SK-N-SH treated with all-trans-retinoic acid at 6 μM for 48 hours (cell line): ENCODE data around the gene ITPKB.

Source experiments
- ATAC-seq: fragments of 200-7000 bp; cut with Tn5 transposase; 3 replicates; pipeline ENCODE4 v1.9.1; 2020; ENCODE audit warnings: mild to moderate bottlenecking, moderate library complexity
- ARNTL ChIP-seq: fragments of 450-650 bp; formaldehyde crosslinking; IDR thresholded peaks from 2 replicates; pipeline ENCODE4 v1.5.0; 2020; ENCODE audit warnings: low read depth, mild to moderate bottlenecking, moderate library complexity, borderline replicate concordance
- CREB5 ChIP-seq: fragments of 250-450 bp; sonication (Bioruptor Pico); IDR thresholded peaks from 2 replicates; pipeline ENCODE4 v1.5.1; 2020; ENCODE audit warnings: low read depth, mild to moderate bottlenecking, moderate library complexity
- CSDC2 ChIP-seq: fragments of 250-450 bp; sonication (Bioruptor Pico); IDR thresholded peaks from 2 replicates; pipeline ENCODE4 v1.5.0; 2020; ENCODE audit warnings: mild to moderate bottlenecking, moderate library complexity
- GLIS3 ChIP-seq: fragments of 250-450 bp; sonication (Bioruptor Pico); IDR thresholded peaks from 2 replicates; pipeline ENCODE4 v1.5.0; 2020; ENCODE audit warnings: mild to moderate bottlenecking, moderate library complexity
- ISL1 ChIP-seq: fragments of 250-450 bp; sonication (Bioruptor Pico); IDR thresholded peaks from 2 replicates; pipeline ENCODE4 v2.1.2; 2022; ENCODE audit warnings: mild to moderate bottlenecking, moderate library complexity
- POU6F1 ChIP-seq: fragments of 250-450 bp; sonication (Bioruptor Pico); IDR thresholded peaks from 2 replicates; pipeline ENCODE4 v1.8.0; 2021; ENCODE audit warnings: low read depth, mild to moderate bottlenecking, moderate library complexity, borderline replicate concordance
- PPARA ChIP-seq: fragments of 250-450 bp; sonication (Bioruptor Pico); IDR thresholded peaks from 2 replicates; pipeline ENCODE4 v1.5.0; 2020; ENCODE audit warnings: mild to moderate bottlenecking, borderline replicate concordance
- RARB ChIP-seq: fragments of 250-450 bp; sonication (Bioruptor Pico); IDR thresholded peaks from 2 replicates; pipeline ENCODE4 v1.8.0; 2021; ENCODE audit warnings: mild to moderate bottlenecking, moderate library complexity
- SNAI2 ChIP-seq: fragments of 250-450 bp; sonication (Bioruptor Pico); IDR thresholded peaks from 2 replicates; pipeline ENCODE4 v1.5.0; 2020; ENCODE audit warnings: mild to moderate bottlenecking, moderate library complexity
- TCF4 ChIP-seq: fragments of 250-450 bp; sonication (Bioruptor Pico); IDR thresholded peaks from 2 replicates; pipeline ENCODE4 v1.8.0; 2021; ENCODE audit warnings: mild to moderate bottlenecking, moderate library complexity, borderline replicate concordance
- ZC3H10 ChIP-seq: fragments of 250-450 bp; sonication (Bioruptor Pico); IDR thresholded peaks from 2 replicates; pipeline ENCODE4 v1.5.1; 2021; ENCODE audit warnings: mild to moderate bottlenecking, moderate library complexity
- ZFP3 ChIP-seq: fragments of 250-450 bp; sonication (Bioruptor Pico); IDR thresholded peaks from 2 replicates; pipeline ENCODE4 v1.5.0; 2020; ENCODE audit warnings: mild to moderate bottlenecking, moderate library complexity
- ZFP30 ChIP-seq: fragments of 450-650 bp; formaldehyde crosslinking; IDR thresholded peaks from 2 replicates; pipeline ENCODE4 v1.5.0; 2022; ENCODE audit warnings: mild to moderate bottlenecking, moderate library complexity
- ZNF565 ChIP-seq: fragments of 450-650 bp; formaldehyde crosslinking; conservative IDR thresholded peaks from 2 replicates; pipeline ENCODE4 v1.5.0; 2020; ENCODE audit warnings: low read depth, mild to moderate bottlenecking, moderate library complexity
- ZNF70 ChIP-seq: fragments of 450-650 bp; formaldehyde crosslinking; IDR thresholded peaks from 2 replicates; pipeline ENCODE4 v1.5.0; 2020; ENCODE audit warnings: mild to moderate bottlenecking, moderate library complexity
- ZNF8 ChIP-seq: fragments of 450-650 bp; formaldehyde crosslinking; IDR thresholded peaks from 2 replicates; pipeline ENCODE4 v1.5.0; 2020; ENCODE audit warnings: mild to moderate bottlenecking, moderate library complexity
- TF ChIP-seq, protein P1 (sequence below): fragments of 250-450 bp; sonication (Bioruptor Pico); IDR thresholded peaks from 2 replicates; pipeline ENCODE4 v1.5.0; 2020; ENCODE audit warnings: mild to moderate bottlenecking, moderate library complexity
- TF ChIP-seq, protein P2 (sequence below): fragments of 250-450 bp; sonication (Bioruptor Pico); IDR thresholded peaks from 2 replicates; pipeline ENCODE4 v1.8.0; 2020; ENCODE audit warnings: mild to moderate bottlenecking, moderate library complexity, borderline replicate concordance
- TF ChIP-seq, protein P3 (sequence below): fragments of 250-450 bp; sonication (Bioruptor Pico); IDR thresholded peaks from 2 replicates; pipeline ENCODE4 v1.5.1; 2021; ENCODE audit warnings: mild to moderate bottlenecking, moderate library complexity

Gene ITPKB

DNA sequence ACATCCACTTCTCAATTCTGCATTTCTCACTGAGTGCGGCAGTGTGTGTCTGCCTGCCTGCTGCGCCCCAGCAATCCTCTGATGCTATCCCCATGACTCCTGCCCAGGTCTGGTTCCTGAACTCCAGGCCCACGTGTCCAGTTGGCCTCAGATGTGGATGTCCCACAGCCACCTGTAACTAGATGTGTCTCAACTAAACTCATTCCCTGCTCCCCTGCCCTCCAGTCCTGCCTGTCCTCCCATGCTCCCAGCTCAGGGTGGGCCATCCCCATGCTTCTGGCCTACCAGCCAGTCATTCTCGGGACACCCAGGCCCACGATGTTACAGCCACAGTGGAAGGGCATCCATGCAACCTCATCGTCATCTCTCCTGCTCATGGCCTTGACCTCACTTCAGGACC lies 113.8 kb downstream of the ITPKB start:
- ATAC-seq = no peak
- TF ChIP-seq POU6F1 = no peak
- no peak for TF ChIP-seq ZNF8 (CRISPR knock-in tag)
- no peak for TF ChIP-seq ZC3H10 (CRISPR knock-in tag)
- no peak for TF ChIP-seq GLIS3
- no peak for TF ChIP-seq RARB (CRISPR knock-in tag)
- TF ChIP-seq TCF4 (CRISPR knock-in tag) = no peak
- TF ChIP-seq, protein P1, sequence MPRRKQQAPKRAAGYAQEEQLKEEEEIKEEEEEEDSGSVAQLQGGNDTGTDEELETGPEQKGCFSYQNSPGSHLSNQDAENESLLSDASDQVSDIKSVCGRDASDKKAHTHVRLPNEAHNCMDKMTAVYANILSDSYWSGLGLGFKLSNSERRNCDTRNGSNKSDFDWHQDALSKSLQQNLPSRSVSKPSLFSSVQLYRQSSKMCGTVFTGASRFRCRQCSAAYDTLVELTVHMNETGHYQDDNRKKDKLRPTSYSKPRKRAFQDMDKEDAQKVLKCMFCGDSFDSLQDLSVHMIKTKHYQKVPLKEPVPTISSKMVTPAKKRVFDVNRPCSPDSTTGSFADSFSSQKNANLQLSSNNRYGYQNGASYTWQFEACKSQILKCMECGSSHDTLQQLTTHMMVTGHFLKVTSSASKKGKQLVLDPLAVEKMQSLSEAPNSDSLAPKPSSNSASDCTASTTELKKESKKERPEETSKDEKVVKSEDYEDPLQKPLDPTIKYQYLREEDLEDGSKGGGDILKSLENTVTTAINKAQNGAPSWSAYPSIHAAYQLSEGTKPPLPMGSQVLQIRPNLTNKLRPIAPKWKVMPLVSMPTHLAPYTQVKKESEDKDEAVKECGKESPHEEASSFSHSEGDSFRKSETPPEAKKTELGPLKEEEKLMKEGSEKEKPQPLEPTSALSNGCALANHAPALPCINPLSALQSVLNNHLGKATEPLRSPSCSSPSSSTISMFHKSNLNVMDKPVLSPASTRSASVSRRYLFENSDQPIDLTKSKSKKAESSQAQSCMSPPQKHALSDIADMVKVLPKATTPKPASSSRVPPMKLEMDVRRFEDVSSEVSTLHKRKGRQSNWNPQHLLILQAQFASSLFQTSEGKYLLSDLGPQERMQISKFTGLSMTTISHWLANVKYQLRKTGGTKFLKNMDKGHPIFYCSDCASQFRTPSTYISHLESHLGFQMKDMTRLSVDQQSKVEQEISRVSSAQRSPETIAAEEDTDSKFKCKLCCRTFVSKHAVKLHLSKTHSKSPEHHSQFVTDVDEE (CRISPR knock-in tag) = no peak
- no peak for TF ChIP-seq PPARA (CRISPR knock-in tag)
- TF ChIP-seq CREB5 (CRISPR knock-in tag) = no peak

- no peak for ATAC-seq
- no peak for TF ChIP-seq ZNF70 (CRISPR knock-in tag)
- TF ChIP-seq RARB (CRISPR knock-in tag) = no peak
- TF ChIP-seq, protein P2, sequence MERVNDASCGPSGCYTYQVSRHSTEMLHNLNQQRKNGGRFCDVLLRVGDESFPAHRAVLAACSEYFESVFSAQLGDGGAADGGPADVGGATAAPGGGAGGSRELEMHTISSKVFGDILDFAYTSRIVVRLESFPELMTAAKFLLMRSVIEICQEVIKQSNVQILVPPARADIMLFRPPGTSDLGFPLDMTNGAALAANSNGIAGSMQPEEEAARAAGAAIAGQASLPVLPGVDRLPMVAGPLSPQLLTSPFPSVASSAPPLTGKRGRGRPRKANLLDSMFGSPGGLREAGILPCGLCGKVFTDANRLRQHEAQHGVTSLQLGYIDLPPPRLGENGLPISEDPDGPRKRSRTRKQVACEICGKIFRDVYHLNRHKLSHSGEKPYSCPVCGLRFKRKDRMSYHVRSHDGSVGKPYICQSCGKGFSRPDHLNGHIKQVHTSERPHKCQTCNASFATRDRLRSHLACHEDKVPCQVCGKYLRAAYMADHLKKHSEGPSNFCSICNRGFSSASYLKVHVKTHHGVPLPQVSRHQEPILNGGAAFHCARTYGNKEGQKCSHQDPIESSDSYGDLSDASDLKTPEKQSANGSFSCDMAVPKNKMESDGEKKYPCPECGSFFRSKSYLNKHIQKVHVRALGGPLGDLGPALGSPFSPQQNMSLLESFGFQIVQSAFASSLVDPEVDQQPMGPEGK = no peak
- TF ChIP-seq ISL1 (CRISPR knock-in tag) = no peak
- TF ChIP-seq, protein P3, sequence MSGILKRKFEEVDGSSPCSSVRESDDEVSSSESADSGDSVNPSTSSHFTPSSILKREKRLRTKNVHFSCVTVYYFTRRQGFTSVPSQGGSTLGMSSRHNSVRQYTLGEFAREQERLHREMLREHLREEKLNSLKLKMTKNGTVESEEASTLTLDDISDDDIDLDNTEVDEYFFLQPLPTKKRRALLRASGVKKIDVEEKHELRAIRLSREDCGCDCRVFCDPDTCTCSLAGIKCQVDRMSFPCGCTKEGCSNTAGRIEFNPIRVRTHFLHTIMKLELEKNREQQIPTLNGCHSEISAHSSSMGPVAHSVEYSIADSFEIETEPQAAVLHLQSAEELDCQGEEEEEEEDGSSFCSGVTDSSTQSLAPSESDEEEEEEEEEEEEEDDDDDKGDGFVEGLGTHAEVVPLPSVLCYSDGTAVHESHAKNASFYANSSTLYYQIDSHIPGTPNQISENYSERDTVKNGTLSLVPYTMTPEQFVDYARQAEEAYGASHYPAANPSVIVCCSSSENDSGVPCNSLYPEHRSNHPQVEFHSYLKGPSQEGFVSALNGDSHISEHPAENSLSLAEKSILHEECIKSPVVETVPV (CRISPR knock-in tag) = no peak
- TF ChIP-seq ZNF565 = no peak
- TF ChIP-seq CREB5 (CRISPR knock-in tag) = no peak
- TF ChIP-seq CSDC2 (CRISPR knock-in tag) = no peak
- TF ChIP-seq TCF4 (CRISPR knock-in tag) = no peak
- TF ChIP-seq, all 23 proteins: peak for 0
These were observed 114.6 kb downstream of the ITPKB start for GRCh38 chr1:226624526-226624925.

DNA sequence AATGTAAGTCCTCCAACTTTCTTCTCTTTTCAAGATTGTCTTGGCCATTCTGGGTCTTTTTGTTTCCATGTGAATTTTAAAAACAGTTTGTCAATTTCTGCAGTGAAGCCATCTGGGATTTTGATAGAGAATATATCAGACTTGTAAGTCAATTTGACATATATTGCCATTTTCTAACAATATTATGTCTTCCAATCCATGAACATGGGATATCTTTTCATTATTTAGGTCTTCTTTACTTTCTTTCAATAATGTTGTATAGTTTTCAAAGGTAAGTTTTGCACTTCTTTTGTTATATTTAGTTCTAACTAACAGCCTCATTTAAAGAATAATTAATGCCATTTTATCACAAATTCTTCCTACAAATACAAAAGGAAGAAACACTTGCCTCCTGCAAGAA lies 117.1 kb downstream of the ITPKB start:
- no peak for ATAC-seq
- TF ChIP-seq ARNTL (CRISPR knock-in tag) (no peak), POU6F1 (no peak), ZFP3 (no peak), GLIS3 (no peak), SNAI2 (CRISPR knock-in tag) (no peak), ZNF565 (no peak), ZFP30 (CRISPR knock-in tag) (no peak), CSDC2 (CRISPR knock-in tag) (no peak)
